Superior temporal gyrus (tissue), 1 donor: ENCODE results near the gene OR3A2.
A peak's percentile ranks its signal among the peaks of the same experiment; 100 is the strongest.
"Not testable (repeated sequence)": the region's sequence is repeated elsewhere in the genome, so short reads cannot be mapped to it uniquely, and the experiment has no call there.

Source experiments
- DNase-seq: peaks from one replicate; pipeline ENCODE4 v3.0.0-alpha.2; 2016; ENCODE audit errors: extremely low spot score

Gene OR3A2

DNA sequence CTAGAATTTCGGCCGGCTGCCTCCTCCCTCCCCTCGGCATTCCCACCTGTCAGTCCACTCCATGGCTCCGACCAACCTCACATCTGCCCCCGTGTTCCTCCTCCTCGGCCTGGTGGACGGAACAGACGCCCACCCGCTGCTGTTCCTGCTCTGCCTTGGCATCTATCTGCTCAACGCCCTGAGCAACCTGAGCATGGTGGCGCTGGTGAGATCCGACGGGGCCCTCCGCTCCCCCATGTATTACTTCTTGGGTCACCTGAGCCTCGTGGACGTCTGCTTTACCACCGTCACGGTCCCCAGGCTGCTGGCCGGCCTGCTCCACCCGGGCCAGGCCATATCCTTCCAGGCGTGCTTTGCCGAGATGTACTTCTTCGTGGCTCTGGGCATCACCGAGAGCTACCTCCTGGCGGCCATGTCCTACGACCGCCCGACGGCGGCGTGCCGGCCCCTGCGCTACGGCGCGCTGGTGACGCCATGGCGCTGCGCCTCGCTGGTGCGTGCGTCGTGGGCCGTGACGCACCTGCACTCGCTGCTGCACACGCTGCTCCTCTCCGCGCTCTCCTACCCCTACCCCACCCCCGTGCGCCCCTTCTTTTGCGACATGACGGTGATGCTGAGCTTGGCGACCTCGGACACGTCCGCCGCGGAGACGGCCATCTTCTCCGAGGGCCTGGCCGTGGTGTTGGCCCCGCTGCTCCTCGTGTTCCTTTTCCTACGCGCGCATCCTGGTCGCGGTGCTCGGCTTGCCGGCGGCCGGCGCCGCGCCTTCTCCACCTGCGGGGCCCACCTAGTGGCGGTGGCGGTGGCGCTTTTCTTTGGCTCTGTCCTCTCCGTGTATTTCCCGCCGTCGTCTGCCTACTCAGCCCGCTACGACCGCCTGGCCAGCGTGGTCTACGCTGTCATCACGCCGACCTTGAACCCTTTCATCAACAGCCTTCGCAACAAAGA is at the start of gene OR3A2:
Gene OR3A2 (minus strand): TSS at position 440 of the 948 bp plus-strand sequence.
- no peak for DNase-seq

DNA sequence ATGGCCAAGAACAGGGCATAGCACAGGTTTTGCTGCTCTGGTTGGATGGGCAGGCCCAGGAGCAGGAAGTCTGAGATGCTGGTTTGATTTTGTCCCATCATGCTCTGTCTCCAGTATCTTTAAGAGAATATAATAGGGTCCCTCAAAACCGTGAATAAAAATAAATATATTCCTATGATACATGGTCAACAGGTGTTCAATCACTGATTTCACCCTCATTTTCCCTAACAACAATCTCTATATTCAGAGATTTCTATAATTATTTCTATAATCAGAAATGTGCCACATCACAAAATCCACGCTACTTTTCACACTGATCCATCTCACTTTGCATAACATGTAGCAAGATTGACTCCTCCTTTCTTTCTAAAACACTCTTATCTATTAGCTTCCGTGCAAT is 47.6 kb upstream of the OR3A2 start, which contains the start of gene OR1E2:
Gene OR1E2 (minus strand): TSS at position 101 of the 400 bp plus-strand sequence. CDS start 0 bp downstream, at position 101.
- no peak for DNase-seq

DNA sequence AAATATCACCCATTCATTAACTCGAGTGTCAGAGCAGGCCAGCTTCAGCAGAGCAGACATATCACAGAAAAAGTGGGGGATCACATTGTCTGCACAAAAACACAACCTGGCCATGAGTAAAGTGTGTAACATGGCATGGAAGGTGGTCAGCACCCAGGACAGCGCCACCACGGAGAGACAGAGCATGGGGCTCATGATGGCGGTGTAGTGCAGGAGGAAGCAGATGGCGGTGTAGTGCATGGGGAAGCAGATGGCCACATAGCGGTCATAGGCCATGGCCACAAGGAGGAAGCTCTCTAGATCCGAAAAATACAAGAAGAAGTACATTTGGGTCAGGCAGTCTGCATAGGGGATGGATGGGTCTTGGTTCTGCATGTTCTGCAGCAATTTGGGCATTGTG is 47.1 kb upstream of the OR3A2 start:
- DNase-seq: not testable (repeated sequence)

DNA sequence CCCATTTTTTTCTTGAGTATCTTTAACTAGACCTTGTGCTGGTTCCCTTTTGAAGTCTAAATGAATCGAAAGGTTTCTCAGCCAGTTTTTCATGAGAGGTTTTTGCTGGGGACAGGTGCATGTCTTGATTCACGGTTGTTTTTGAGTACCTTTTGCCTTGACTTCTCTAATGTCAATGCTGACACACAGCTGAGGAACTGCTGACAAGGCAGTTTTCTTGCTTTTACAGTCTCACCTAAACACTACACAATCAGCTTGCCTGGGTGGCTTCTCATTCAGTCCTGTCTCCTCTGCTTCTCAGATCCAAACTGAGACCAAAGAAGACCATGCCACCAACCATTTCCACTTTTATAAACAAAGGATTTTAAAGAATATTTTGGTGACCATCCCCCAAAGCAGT is 32.1 kb upstream of the OR3A2 start:
- no peak for DNase-seq

DNA sequence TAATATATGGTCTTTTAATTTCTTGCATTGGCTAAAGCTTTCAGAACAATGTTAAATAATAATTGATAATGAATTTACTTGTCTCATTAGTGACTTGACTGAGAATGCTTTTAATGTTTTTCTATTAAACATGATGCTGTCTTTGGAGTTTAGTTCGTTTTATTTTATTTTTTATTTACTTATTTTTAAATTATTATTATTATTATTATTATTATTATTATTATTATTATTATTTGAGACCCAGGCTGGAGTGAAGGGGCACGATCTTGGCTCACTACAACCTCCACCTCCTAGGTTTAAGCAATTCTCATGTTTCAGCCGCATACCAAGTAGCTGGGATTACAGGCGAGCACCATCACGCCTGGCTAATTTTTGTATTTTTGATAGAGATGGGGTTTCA is 29.5 kb upstream of the OR3A2 start:
- no peak for DNase-seq

DNA sequence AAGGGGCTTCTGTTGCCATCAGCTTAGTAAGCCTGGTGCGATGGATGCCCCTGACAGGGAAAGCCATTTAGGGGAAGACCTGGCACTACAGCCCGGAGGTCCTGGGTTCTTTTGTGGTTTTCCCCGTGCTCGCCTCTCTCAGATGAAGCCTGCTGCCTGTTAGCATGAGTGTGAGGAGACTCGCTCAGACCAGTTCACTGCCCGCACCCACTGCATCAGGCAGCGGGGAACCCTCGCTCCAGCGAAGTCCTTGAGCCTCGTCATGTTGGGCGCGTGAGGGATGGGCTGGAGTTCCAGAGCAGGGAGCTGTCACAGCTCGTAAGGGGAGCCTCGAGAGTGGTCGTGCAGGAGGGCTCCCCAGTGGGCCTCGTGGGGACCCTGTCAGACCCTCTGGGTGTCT is 26.1 kb upstream of the OR3A2 start:
- DNase-seq: not testable (repeated sequence)

DNA sequence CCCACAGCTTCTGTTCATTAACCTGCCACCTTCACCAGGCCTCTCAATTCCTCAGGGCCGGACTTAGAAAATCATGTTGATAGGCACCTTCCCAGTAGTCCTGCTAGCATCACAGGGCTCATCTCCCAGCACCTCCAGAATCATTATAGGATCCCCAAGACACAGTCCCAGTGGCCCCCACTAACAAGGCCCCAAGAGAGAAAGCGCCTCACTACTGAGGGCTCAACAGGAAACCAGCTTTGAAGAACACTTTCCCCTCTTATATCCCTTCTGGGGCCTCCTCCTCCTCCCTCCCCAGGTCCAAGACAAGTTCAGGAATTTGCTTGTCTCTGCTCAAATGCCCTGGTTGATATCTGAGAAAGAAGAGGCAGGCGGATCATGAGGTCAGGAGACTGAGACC is 25.0 kb upstream of the OR3A2 start, which contains the start of gene OR3A3:
Gene OR3A3 (plus strand): TSS at position 301 of the 400 bp plus-strand sequence.
- DNase-seq: no peak

DNA sequence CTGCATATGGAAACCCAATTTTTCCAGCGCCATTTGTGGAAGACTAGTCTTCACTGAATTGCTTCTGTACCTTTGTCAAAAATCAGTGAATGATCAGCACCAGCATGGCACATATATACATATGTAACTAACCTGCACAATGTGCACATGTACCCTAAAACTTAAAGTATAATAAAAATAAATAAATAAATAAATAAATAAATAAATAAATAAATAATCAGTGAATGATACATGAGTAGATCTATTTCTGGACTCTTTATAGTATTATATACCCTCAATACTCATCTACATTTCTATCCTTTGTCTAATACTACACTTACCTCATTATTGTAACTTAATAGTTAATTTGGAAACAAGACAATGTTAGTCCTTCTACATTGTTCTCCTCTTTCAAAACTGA is 17.7 kb upstream of the OR3A2 start:
- DNase-seq: not testable (repeated sequence)

DNA sequence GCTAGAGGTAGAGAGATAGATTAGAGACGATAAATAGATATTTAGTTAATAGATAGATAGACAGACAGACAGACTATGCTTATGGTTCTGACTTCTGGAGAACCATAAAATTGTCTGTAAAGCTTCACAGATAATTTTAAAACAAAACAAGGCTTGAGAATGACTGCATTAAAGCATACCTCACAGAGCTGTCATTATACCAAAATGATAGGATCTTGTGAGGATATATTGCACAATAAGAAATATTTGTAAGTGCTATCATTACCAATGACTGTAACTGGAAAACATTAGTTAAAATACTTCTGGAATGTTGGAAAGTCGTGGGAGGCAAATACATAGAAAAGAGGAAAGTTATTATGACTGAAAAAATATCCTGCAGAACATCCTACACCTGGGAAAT is 15.7 kb upstream of the OR3A2 start:
- no peak for DNase-seq

DNA sequence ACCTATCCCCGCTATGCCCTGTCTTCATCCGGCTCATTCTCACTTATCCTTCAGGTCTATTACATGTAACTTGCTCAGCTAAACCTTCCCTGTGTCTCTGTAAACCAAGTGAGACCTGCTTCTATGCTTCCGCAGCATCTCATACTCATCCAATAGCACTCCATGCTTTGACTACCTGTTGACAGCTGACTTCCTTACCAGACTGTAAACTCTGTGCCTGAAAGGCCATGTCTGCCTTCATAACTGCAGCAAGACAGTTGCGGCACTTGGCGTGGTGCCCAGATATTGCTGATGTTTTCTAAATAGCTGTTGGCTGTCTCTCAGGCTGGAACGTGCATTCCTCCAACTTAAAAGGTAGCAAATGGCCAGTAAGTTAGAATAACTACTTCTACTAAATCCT is 13.9 kb upstream of the OR3A2 start:
- no peak for DNase-seq

DNA sequence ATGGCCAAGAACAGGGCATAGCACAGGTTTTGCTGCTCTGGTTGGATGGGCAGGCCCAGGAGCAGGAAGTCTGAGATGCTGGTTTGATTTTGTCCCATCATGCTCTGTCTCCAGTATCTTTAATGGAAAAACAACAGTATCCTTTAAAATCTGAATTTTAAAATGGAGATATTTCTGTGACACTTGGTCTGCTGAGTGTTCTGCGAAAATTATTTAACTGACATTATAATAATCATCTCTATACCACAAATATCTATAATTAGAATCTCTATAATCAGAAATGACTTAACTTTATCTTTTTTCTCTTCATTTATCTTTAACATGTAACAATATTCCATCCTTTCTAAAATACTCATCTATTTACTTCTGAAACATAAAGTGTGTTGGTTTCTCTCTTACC is 12.2 kb upstream of the OR3A2 start, which contains the start of gene OR1E1:
Gene OR1E1 (minus strand): TSS at position 101 of the 400 bp plus-strand sequence. CDS start 0 bp downstream, at position 101.
- no peak for DNase-seq

DNA sequence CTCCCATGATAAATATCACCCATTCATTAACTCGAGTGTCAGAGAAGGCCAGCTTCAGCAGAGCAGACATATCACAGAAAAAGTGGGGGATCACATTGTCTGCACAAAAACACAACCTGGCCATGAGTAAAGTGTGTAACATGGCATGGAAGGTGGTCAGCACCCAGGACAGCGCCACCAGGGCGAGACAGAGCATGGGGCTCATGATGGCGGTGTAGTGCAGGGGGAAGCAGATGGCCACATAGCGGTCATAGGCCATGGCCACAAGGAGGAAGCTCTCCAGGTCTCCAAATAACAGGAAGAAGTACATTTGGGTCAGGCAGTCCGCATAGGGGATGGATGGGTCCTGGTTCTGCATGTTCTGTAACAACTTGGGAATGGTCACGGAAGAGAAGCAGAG is 11.7 kb upstream of the OR3A2 start:
- DNase-seq: not testable (repeated sequence)

DNA sequence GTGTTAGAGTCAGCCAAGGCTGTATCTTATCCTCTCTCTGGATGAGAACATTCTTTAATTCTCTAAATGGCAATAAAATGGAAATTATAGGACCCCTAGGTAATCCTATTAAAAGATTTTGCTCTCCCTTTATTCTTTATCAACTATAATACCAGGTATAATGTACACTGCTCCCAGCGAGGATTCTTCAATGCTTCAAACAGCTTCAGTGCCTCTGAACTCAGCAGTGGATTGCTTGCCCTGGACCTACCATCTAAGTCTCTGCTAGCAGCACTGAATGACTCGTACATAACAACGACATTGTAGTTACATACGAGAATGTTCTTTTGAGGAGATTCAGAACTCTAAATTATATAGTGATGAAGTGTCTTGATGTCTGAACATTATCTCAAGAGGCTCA is 3.7 kb upstream of the OR3A2 start:
- DNase-seq: no peak

DNA sequence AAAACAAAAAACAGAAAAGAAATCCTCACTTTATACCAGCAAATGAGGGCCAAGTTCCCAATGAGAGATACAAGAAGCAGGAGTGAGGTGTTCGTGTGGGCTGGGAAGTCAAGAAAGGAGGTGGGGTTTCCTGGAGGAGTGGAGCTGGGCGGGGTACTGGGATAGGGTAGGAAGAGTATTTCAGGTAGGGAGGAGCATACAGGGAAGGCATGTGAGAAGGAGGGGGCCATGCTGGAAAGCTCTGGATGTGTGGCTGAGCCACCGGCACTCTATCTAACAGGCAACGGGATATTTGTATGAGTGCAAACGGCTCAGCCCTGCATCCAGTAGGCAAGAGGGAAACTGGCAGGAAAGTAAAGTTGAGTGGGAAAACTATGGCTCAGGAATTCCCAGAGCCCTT is 4.2 kb downstream of the OR3A2 start:
- no peak for DNase-seq

DNA sequence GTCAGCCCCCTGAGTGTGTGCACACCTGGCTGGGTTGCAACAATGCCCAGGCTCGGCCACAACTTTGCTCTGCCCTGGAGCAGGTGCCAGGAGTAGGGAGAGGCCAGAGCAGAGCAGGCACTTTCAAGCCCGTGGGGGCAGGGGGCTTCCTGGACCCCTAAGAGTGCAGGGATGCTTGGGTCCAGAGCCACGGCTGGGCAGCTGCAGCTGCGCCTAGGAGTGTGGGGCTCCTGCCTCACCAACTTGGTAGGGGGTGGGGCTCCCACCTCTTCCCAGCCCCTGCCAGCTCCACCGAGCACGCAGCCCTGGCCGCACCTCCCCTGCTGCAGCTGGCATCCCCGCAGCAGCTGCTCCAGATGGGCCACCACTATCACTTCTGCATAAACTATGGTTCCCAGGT is 7.8 kb downstream of the OR3A2 start:
- DNase-seq: no peak

DNA sequence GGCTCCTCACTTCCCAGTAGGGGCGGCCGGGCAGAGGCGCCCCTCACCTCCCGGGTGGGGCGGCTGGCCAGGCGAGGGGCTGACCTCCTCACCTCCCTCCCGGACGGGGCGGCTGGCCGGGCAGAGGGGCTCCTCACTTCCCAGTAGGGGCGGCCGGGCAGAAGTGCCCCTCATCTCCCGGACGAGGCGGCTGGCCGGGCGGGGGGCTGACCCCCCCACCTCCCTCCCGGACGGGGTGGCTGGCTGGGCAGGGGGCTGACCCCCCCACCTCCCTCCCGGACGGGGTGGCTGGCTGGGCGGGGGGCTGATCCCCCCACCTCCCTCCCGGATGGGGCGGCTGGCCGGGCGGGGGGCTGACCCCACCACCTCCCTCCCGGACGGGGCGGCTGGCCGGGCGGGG is 14.9 kb downstream of the OR3A2 start:
- DNase-seq: not testable (repeated sequence)

DNA sequence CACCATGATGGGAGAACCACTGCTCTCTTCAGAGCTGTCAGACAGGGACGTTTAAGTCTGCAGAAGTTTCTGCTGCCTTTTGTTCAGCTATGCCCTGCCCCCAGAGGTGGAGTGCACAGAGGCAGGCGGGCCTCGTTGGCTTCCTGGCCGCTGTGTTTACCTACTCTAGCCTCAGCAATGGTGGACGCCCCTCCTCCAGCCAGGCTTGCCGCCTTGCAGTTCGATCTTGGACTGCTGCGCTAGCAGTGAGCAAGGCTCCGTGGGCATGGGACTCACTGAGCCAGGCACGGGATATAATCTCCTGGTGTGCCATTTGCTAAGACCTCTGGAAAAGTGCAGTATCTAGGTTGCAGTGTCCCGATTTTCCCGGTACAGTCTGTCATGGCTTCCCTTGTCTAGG is 43.3 kb downstream of the OR3A2 start:
- DNase-seq: not testable (repeated sequence)

DNA sequence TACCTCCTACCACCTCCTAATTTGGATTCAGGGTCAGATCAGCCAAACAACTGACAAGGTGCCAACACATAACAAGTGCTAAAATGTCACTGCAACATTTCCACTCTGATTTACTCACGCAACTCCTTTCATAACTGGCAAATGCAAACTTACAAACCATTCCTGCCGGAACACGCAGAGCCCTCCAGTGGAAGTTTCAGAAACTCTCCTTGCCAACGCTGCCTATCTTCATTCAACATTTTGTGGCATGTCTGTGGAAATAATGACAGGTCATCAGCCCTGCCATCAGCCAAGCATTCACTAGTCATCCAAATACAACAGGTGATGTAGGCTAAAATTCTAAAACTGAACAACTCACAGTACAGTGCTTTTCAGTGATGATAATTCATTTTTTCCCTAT is 50.2 kb downstream of the OR3A2 start:
- peak; percentile 8 for DNase-seq

DNA sequence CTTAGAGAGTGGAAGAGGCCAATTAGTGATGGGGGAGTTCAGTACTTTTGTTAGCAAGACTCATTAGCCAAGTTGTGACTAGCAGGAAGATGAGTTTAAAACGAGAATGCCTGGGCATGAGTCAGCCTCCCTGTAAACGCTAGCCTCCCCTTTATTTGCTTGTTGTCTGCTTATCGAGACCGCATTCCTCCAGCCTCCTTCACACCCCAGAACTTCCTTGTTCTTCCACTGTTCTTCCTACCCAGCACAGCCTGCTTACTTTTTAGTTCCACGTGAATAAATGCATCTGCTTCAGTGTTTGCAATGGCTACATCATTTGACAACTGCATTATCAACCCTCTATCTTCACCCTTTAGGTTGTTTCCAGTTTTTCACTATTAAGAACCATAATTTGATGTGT is 67.8 kb downstream of the OR3A2 start:
- no peak for DNase-seq

DNA sequence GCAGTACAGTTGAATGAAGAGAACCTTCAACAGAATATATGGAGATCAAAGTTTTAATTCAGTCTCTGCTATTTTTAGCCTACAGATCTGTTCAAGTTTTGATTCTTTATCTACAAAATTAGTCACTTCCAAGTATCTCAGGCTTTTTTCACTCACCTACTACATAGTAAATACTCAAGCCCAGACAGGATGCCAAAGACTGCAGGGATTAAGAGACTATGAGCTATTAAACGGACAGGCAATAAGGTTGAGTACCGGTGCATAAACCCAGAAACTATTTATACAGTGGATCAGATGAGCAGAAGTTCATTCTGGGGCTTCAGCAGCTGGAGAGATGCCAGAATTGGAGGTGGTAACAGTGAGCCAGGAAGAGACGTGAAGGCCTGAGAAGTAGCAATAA is 69.3 kb downstream of the OR3A2 start:
- DNase-seq: no peak

DNA sequence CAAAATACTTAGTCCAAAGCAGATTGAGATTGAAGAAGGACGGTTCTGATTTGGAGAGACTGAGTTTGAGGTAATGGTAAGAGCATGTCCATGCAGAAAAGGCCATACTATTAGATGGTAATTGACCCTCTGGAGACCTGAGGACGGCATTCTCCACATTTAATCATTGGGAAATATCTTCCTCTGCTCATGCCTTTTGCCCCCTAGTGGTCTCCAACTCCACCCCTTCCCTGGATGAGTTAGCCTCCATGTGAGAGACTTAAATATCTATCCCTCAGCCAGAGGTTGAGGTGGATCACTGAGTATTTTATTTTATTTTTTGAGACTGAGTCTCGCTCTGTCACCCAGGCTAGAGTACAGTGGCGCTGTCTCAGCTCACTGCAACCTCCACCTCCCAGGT is 77.5 kb downstream of the OR3A2 start:
- no peak for DNase-seq

DNA sequence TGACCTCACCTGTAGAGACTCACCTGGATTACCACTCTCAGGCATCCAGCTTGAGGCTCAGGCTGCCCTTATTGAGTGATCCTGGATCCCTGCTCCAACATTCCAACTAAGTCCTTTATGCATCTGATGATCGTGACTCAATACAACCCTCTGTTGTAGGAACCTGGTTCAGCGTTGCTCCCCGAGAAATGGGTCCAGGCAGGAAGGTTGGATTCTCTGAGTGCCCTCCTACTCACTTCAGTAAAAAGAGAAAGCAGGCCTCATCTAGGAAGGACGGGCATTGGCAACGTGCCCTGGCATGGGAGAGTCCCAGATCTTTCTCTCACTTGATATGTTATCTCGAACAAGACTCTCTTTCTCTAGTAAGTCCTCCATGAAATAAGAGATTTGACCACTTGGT is 87.8 kb downstream of the OR3A2 start, which contains the start of gene OR3A1:
Gene OR3A1 (minus strand): TSS at position 101 of the 400 bp plus-strand sequence. CDS start 5,778 bp downstream, outside the sequence.
- DNase-seq: no peak

DNA sequence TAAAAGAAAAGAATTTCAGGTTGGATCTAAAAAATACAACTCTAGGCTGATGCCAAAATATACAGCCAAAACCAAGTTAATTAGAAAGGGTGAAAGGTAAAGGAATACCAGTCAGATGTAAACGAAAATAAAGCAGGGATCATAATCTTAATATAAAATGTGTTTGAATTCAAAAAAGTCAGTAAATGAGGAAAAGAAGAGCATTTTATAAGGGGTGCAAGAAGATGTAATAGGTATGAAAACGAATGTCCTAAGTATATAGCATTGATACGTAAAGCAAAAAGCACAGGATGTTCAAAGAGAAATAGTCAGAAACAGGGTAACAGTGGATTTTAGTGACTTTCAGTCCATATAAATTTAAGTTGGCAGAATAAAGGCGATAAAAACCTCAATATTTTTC is 90.5 kb downstream of the OR3A2 start:
- no peak for DNase-seq
